Measurements from ENCODE around the gene PKN3.

- TF ChIP-seq CTCF (IDR thresholded peaks at IDR 0.05), result no peak
- TF ChIP-seq EP300 (IDR thresholded peaks at IDR 0.05), result no peak
- no peak for TF ChIP-seq POLR2A (IDR thresholded peaks at IDR 0.05)
- no peak for TF ChIP-seq POLR2AphosphoS5 (IDR thresholded peaks at IDR 0.05)
These were observed 10.4 kb downstream of the PKN3 start for GRCh38 chr9:128712451-128713410.
